Measurements from ENCODE around the gene TIGD6. TPM values are rescaled to one million over a fixed set of nuclear protein-coding genes. Genes with fewer than 3 reads are reported as not detected.

The TIGD6 gene
- total and polyA plus RNA-seq, 2 experiments from 2014 or later, result 3.5 to 11.4 TPM

- peak overlapping the region; percentile 80 for H3K4me3 ChIP-seq
- DNase-seq (ENCODE audit: low read depth in 1 of 2, low spot score in 1 of 2), result no peak
- H3K27me3 ChIP-seq, result no peaks in the 10 kb centered on the region
- peaks cover 2% of the 10 kb centered on the region for H3K36me3 ChIP-seq
- H3K9me3 ChIP-seq (ENCODE audit: low read depth), result no peaks in the 10 kb centered on the region
- H3K27ac ChIP-seq, result peak overlapping the region; percentile 91
- TF ChIP-seq CTCF (IDR thresholded peaks at IDR 0.05; ENCODE audit: low read depth, low read length), result no peak
- peaks cover 4% of the 10 kb centered on the region for H3K4me1 ChIP-seq (ENCODE audit: low read depth)
Measured at GRCh38 chr5:149999866-150000255, 593 bp downstream of the TIGD6 start.

- peak overlapping the region; percentile 91 for H3K27ac ChIP-seq
- TF ChIP-seq CTCF (IDR thresholded peaks at IDR 0.05; ENCODE audit: low read depth, low read length), result no peak
- H3K9me3 ChIP-seq (ENCODE audit: low read depth), result no peaks in the 10 kb centered on the region
- DNase-seq (ENCODE audit: low read depth in 1 of 2, low spot score in 1 of 2), result no peak
- peak overlapping the region; percentile 80 for H3K4me3 ChIP-seq
- no peaks in the 10 kb centered on the region for H3K27me3 ChIP-seq
- H3K36me3 ChIP-seq, result no peaks in the 10 kb centered on the region
- peaks cover 4% of the 10 kb centered on the region for H3K4me1 ChIP-seq (ENCODE audit: low read depth)
Measured at GRCh38 chr5:149999359-149999758, 1.1 kb downstream of the TIGD6 start.

- Histone ChIP-seq H3K36me3 (no peaks in the 10 kb centered on the region), H3K4me1 (ENCODE audit: low read depth) (peaks cover 4% of the 10 kb centered on the region), H3K4me3 (no peak overlapping the region), H3K9me3 (ENCODE audit: low read depth) (no peaks in the 10 kb centered on the region), H3K27me3 (no peaks in the 10 kb centered on the region), H3K27ac (no peak overlapping the region)
- no peak for TF ChIP-seq CTCF (IDR thresholded peaks at IDR 0.05; ENCODE audit: low read depth, low read length)
- no peak for DNase-seq (ENCODE audit: low read depth in 1 of 2, low spot score in 1 of 2)
Measured at GRCh38 chr5:149998281-149998680, 2.2 kb downstream of the TIGD6 start.

GRCh38 chr5:149996205-149996890, 4.1 kb downstream of the TIGD6 start:
- TF ChIP-seq CTCF (IDR thresholded peaks at IDR 0.05; ENCODE audit: low read depth, low read length), result no peak
- H3K36me3 ChIP-seq, result no peaks in the 10 kb centered on the region
- H3K4me3 ChIP-seq, result no peak overlapping the region
- H3K27ac ChIP-seq, result no peak overlapping the region
- no peaks in the 10 kb centered on the region for H3K9me3 ChIP-seq (ENCODE audit: low read depth)
- no peaks in the 10 kb centered on the region for H3K27me3 ChIP-seq
- DNase-seq (ENCODE audit: low read depth in 1 of 2, low spot score in 1 of 2), result no peak
- no peaks in the 10 kb centered on the region for H3K4me1 ChIP-seq (ENCODE audit: low read depth)

GRCh38 chr5:149995385-149996204, 4.9 kb downstream of the TIGD6 start:
- no peaks in the 10 kb centered on the region for H3K9me3 ChIP-seq (ENCODE audit: low read depth)
- H3K27me3 ChIP-seq, result no peaks in the 10 kb centered on the region
- no peaks in the 10 kb centered on the region for H3K4me1 ChIP-seq (ENCODE audit: low read depth)
- no peak overlapping the region for H3K4me3 ChIP-seq
- H3K36me3 ChIP-seq, result no peaks in the 10 kb centered on the region
- DNase-seq (ENCODE audit: low read depth in 1 of 2, low spot score in 1 of 2), result no peak
- no peak overlapping the region for H3K27ac ChIP-seq
- no peak for TF ChIP-seq CTCF (IDR thresholded peaks at IDR 0.05; ENCODE audit: low read depth, low read length)

Data from cardiac muscle cell (in vitro differentiated cells and primary cell).